ENCODE results near the gene LRTM1.

LRTM1 gene

GRCh38 chr3:54955496-54955895 lies 27.6 kb upstream of the LRTM1 start:
- H3K27me3 ChIP-seq (ENCODE audit: insufficient read depth, low read length), result no peaks in the 10 kb centered on the region
- H2AFZ ChIP-seq (ENCODE audit: low read length), result no peak overlapping the region
- no peaks in the 10 kb centered on the region for H3K36me3 ChIP-seq (ENCODE audit: insufficient read depth, low read length)
- TF ChIP-seq EZH2 (IDR thresholded peaks at IDR 0.05; ENCODE audit: borderline replicate concordance, low read length), result no peak
- no peak for TF ChIP-seq CTCF (IDR thresholded peaks at IDR 0.05; ENCODE audit: low read length)
- no peak overlapping the region for H3K27ac ChIP-seq (ENCODE audit: low read depth, low read length, poor library complexity, severe bottlenecking)
- H3K4me1 ChIP-seq (ENCODE audit: insufficient read depth, low read length, severe bottlenecking), result no peaks in the 10 kb centered on the region
- no peak overlapping the region for H3K9ac ChIP-seq (ENCODE audit: low read length)
- H4K20me1 ChIP-seq (ENCODE audit: insufficient read depth, low read length), result no peaks in the 10 kb centered on the region
- no peaks in the 10 kb centered on the region for H3K9me3 ChIP-seq (ENCODE audit: low read length)
- H3K79me2 ChIP-seq (ENCODE audit: insufficient read depth, low read length), result no peaks in the 10 kb centered on the region
- no peak overlapping the region for H3K4me3 ChIP-seq (ENCODE audit: low read depth, low read length, poor library complexity, severe bottlenecking)
- no peaks in the 10 kb centered on the region for H3K9me2 ChIP-seq (ENCODE audit: low read depth, low read length)
- H3K4me2 ChIP-seq (ENCODE audit: low read length), result no peak overlapping the region
- H3F3A ChIP-seq (ENCODE audit: insufficient read depth, low read length), result no peaks in the 10 kb centered on the region

GRCh38 chr3:54954521-54954920 lies 26.7 kb upstream of the LRTM1 start:
- Histone ChIP-seq H3F3A (ENCODE audit: insufficient read depth, low read length) (no peaks in the 10 kb centered on the region), H3K9me2 (ENCODE audit: low read depth, low read length) (no peaks in the 10 kb centered on the region), H3K36me3 (ENCODE audit: insufficient read depth, low read length) (no peaks in the 10 kb centered on the region), H4K20me1 (ENCODE audit: insufficient read depth, low read length) (no peaks in the 10 kb centered on the region), H2AFZ (ENCODE audit: low read length) (no peak overlapping the region), H3K27me3 (ENCODE audit: insufficient read depth, low read length) (no peaks in the 10 kb centered on the region), H3K9me3 (ENCODE audit: low read length) (no peaks in the 10 kb centered on the region), H3K27ac (ENCODE audit: low read depth, low read length, poor library complexity, severe bottlenecking) (no peak overlapping the region), H3K79me2 (ENCODE audit: insufficient read depth, low read length) (no peaks in the 10 kb centered on the region), H3K9ac (ENCODE audit: low read length) (no peak overlapping the region), H3K4me3 (ENCODE audit: low read depth, low read length, poor library complexity, severe bottlenecking) (no peak overlapping the region), H3K4me2 (ENCODE audit: low read length) (no peak overlapping the region), H3K4me1 (ENCODE audit: insufficient read depth, low read length, severe bottlenecking) (no peaks in the 10 kb centered on the region)
- TF ChIP-seq CTCF (IDR thresholded peaks at IDR 0.05; ENCODE audit: low read length), result no peak
- TF ChIP-seq EZH2 (IDR thresholded peaks at IDR 0.05; ENCODE audit: borderline replicate concordance, low read length), result no peak

GRCh38 chr3:54954022-54954421 lies 26.2 kb upstream of the LRTM1 start:
- Histone ChIP-seq H3K9me3 (ENCODE audit: low read length) (no peaks in the 10 kb centered on the region), H3K36me3 (ENCODE audit: insufficient read depth, low read length) (no peaks in the 10 kb centered on the region), H3K79me2 (ENCODE audit: insufficient read depth, low read length) (no peaks in the 10 kb centered on the region), H3F3A (ENCODE audit: insufficient read depth, low read length) (no peaks in the 10 kb centered on the region), H3K4me2 (ENCODE audit: low read length) (no peak overlapping the region), H4K20me1 (ENCODE audit: insufficient read depth, low read length) (no peaks in the 10 kb centered on the region), H3K27me3 (ENCODE audit: insufficient read depth, low read length) (no peaks in the 10 kb centered on the region), H3K9ac (ENCODE audit: low read length) (no peak overlapping the region), H2AFZ (ENCODE audit: low read length) (no peak overlapping the region), H3K4me1 (ENCODE audit: insufficient read depth, low read length, severe bottlenecking) (no peaks in the 10 kb centered on the region), H3K4me3 (ENCODE audit: low read depth, low read length, poor library complexity, severe bottlenecking) (no peak overlapping the region), H3K27ac (ENCODE audit: low read depth, low read length, poor library complexity, severe bottlenecking) (no peak overlapping the region), H3K9me2 (ENCODE audit: low read depth, low read length) (no peaks in the 10 kb centered on the region)
- TF ChIP-seq EZH2 (IDR thresholded peaks at IDR 0.05; ENCODE audit: borderline replicate concordance, low read length) (no peak), CTCF (IDR thresholded peaks at IDR 0.05; ENCODE audit: low read length) (no peak)
